GM19438 (cell line): Measurements from ENCODE around the gene ZNF730.
"Not testable (repeated sequence)": the region's sequence is repeated elsewhere in the genome, so short reads cannot be mapped to it uniquely, and the experiment has no call there.

ENCODE experiments used
- ATAC-seq: cut with Tn5 transposase; IDR thresholded peaks from one replicate; pipeline ENCODE4 v1.9.1; 2021; ENCODE audit warnings: low read depth; ENCODE audit not compliant: unreplicated experiment

Gene ZNF730

GRCh38 chr19:23116802-23117571 lies at the start of gene ZNF730:
Gene ZNF730, plus strand, starts transcription at chr19:23117025. Its CDS starts 149 bp downstream, at chr19:23117174.
- peak; percentile 94 for ATAC-seq

- no peak for ATAC-seq
Measured at GRCh38 chr19:23070353-23071146, 46.3 kb upstream of the ZNF730 start.

GRCh38 chr19:23071147-23071511 lies 45.7 kb upstream of the ZNF730 start:
- no peak for ATAC-seq

- ATAC-seq, result peak; percentile 77
Measured at GRCh38 chr19:23075031-23075733, 41.6 kb upstream of the ZNF730 start.

GRCh38 chr19:23077776-23078175 lies 39.0 kb upstream of the ZNF730 start:
- not testable (repeated sequence) for ATAC-seq

- no peak for ATAC-seq
Measured at GRCh38 chr19:23093832-23094231, 23.0 kb upstream of the ZNF730 start.

- ATAC-seq, result no peak
Measured at GRCh38 chr19:23095418-23095817, 21.4 kb upstream of the ZNF730 start.

GRCh38 chr19:23098286-23098685 lies 18.5 kb upstream of the ZNF730 start:
- no peak for ATAC-seq

GRCh38 chr19:23098988-23099387 lies 17.8 kb upstream of the ZNF730 start:
- ATAC-seq, result no peak

- ATAC-seq, result no peak
Measured at GRCh38 chr19:23099966-23100365, 16.9 kb upstream of the ZNF730 start.

- no peak for ATAC-seq
Measured at GRCh38 chr19:23101241-23101640, 15.6 kb upstream of the ZNF730 start.

- no peak for ATAC-seq
Measured at GRCh38 chr19:23118400-23118799, 1.6 kb downstream of the ZNF730 start.

- not testable (repeated sequence) for ATAC-seq
Measured at GRCh38 chr19:23134211-23134610, 17.4 kb downstream of the ZNF730 start.

GRCh38 chr19:23145617-23146415 lies 29.0 kb downstream of the ZNF730 start:
- no peak for ATAC-seq

GRCh38 chr19:23160766-23161165 lies 43.9 kb downstream of the ZNF730 start:
- no peak for ATAC-seq

- ATAC-seq, result not testable (repeated sequence)
Measured at GRCh38 chr19:23168286-23168685, 51.5 kb downstream of the ZNF730 start.

- ATAC-seq, result no peak
Measured at GRCh38 chr19:23183251-23183650, 66.4 kb downstream of the ZNF730 start.

GRCh38 chr19:23190341-23190740 lies 73.5 kb downstream of the ZNF730 start:
- no peak for ATAC-seq
